ENCODE data around the gene SYNE1.

Gene SYNE1

DNA sequence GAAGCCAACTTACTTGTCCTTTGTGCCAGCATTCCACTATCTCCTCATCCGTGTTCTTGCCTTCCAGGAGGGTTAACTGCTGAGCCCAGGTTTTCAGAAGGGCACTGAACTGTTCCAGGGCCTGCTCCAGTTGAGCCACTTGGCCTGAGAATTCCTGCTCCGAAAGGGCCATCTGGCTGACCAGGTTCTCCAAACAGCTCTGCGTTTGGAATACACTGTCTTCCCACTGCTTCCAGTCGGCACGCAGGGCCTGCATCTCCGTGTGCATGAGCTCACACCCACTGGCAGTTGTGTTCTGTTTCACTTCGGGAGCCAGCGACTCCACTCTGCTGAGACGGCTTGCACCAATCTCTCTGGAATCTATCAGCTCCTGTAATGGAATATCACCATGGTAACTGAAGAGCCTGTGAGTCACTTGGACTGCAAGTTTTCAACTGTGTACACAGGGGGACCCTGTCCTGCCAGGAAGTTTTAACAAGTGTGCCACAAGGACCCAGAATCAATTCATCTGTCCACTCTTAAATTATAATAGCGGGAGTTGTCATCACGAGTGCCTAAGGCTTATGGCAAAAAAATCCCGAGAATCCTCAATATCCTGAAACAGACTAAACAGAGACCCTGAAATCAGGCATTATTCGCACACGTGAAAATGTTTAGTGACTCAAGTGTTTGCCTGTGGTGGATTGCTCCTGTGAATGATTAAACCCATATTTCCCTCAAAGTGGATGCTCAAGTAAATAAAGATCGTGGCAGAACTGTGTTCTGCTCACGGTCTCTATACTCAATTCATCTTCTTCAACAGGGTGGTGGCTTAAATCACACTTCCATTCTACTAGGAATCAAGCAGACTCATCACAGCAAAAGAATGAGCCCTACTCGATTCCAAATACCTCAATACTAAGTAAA, 255.9 kb downstream of the SYNE1 start:
- Histone ChIP-seq H2AFZ (peak overlapping the region; percentile 94), H3K36me3 (ENCODE audit: control insufficient read depth, insufficient read depth, low read length) (no peaks in the 10 kb centered on the region), H3K9ac (no peak overlapping the region), H3K4me1 (no peaks in the 10 kb centered on the region), H3K27me3 (ENCODE audit: control insufficient read depth, insufficient read depth, low read length) (no peaks in the 10 kb centered on the region), H3K27ac (peak overlapping the region; percentile 92), H3K4me3 (ENCODE audit: low read depth, low read length) (peak overlapping the region; percentile 42), H3K79me2 (no peaks in the 10 kb centered on the region), H3K4me2 (ENCODE audit: low read length) (peak overlapping the region; percentile 64), H3K9me3 (ENCODE audit: control insufficient read depth, low read length) (no peaks in the 10 kb centered on the region)
- TF ChIP-seq, protein P1, sequence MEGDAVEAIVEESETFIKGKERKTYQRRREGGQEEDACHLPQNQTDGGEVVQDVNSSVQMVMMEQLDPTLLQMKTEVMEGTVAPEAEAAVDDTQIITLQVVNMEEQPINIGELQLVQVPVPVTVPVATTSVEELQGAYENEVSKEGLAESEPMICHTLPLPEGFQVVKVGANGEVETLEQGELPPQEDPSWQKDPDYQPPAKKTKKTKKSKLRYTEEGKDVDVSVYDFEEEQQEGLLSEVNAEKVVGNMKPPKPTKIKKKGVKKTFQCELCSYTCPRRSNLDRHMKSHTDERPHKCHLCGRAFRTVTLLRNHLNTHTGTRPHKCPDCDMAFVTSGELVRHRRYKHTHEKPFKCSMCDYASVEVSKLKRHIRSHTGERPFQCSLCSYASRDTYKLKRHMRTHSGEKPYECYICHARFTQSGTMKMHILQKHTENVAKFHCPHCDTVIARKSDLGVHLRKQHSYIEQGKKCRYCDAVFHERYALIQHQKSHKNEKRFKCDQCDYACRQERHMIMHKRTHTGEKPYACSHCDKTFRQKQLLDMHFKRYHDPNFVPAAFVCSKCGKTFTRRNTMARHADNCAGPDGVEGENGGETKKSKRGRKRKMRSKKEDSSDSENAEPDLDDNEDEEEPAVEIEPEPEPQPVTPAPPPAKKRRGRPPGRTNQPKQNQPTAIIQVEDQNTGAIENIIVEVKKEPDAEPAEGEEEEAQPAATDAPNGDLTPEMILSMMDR (IDR thresholded peaks at IDR 0.05), result no peak

DNA sequence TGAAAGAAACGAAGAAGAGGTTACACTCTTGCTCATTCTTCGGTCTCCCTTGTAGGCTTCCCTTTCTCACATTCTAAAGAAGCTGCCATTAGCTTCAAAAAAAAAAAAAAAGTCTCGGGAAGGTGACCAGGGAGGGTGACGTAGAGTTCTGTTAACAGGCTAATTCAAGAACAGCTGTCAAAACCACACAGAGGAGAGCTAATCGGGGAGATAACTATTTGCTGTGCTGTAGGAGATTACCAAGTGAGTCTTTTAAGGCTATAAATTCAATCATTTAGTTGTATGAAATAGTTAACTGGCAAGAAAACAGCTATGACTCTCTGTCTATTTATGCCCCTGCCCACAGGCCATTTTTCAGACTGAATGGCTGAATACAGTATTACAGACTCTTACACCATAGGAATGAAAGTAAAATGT, 256.8 kb downstream of the SYNE1 start:
- Histone ChIP-seq H2AFZ (peak overlapping the region; percentile 94), H3K4me2 (ENCODE audit: low read length) (peak overlapping the region; percentile 64), H3K79me2 (no peaks in the 10 kb centered on the region), H3K27ac (peak overlapping the region; percentile 92), H3K9me3 (ENCODE audit: control insufficient read depth, low read length) (no peaks in the 10 kb centered on the region), H3K4me3 (ENCODE audit: low read depth, low read length) (peak overlapping the region; percentile 42), H3K36me3 (ENCODE audit: control insufficient read depth, insufficient read depth, low read length) (no peaks in the 10 kb centered on the region), H3K4me1 (no peaks in the 10 kb centered on the region), H3K27me3 (ENCODE audit: control insufficient read depth, insufficient read depth, low read length) (no peaks in the 10 kb centered on the region), H3K9ac (peak overlapping the region; percentile 1)
- TF ChIP-seq, protein P1 (IDR thresholded peaks at IDR 0.05), result no peak

DNA sequence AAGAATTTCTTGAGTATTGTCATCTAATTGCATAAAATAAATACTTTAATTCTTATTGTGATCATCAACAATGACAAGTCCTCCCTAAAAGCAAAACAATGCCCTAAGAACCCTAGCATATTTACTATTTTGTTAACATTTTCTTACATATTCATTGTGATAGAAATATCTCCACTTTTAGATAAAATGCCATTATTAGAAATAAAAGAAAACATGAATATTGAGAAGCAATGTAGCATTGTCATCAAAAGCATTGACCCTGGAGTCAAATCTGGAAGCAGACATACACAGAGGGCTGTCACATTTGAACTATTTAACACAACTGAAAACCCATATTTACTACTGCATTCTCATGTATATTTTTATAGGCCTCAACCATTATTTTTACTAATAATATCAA, 257.7 kb downstream of the SYNE1 start:
- peak overlapping the region; percentile 42 for H3K4me3 ChIP-seq (ENCODE audit: low read depth, low read length)
- no peak overlapping the region for H3K9ac ChIP-seq
- TF ChIP-seq, protein P1 (IDR thresholded peaks at IDR 0.05), result no peak
- no peaks in the 10 kb centered on the region for H3K4me1 ChIP-seq
- H3K27me3 ChIP-seq (ENCODE audit: control insufficient read depth, insufficient read depth, low read length), result no peaks in the 10 kb centered on the region
- H3K36me3 ChIP-seq (ENCODE audit: control insufficient read depth, insufficient read depth, low read length), result no peaks in the 10 kb centered on the region
- H3K27ac ChIP-seq, result peak overlapping the region; percentile 92
- no peak overlapping the region for H2AFZ ChIP-seq
- no peak overlapping the region for H3K4me2 ChIP-seq (ENCODE audit: low read length)
- no peaks in the 10 kb centered on the region for H3K9me3 ChIP-seq (ENCODE audit: control insufficient read depth, low read length)
- H3K79me2 ChIP-seq, result no peaks in the 10 kb centered on the region

DNA sequence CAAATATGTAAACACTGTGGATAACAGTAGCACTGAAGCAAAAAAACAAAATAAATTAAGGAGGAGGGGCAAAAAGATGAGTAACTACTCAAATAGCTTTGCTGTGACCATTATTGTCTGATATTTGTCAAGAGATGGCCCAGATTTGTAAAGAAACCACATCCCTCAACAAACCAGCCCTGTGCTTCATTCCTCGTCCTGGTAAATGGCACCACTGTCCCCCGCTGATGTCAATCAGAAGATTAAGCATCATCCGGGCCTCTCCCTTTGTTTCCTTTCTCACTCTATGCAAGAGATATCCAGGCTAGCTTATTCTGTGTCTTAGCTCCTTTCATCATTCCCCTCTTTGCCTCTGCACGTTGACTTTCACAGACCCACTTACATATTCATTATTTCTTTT, 259.0 kb downstream of the SYNE1 start:
- Histone ChIP-seq H2AFZ (peak overlapping the region; percentile 9), H3K27ac (no peak overlapping the region), H3K79me2 (no peaks in the 10 kb centered on the region), H3K36me3 (ENCODE audit: control insufficient read depth, insufficient read depth, low read length) (no peaks in the 10 kb centered on the region), H3K27me3 (ENCODE audit: control insufficient read depth, insufficient read depth, low read length) (no peaks in the 10 kb centered on the region), H3K4me3 (ENCODE audit: low read depth, low read length) (no peak overlapping the region), H3K9ac (no peak overlapping the region), H3K4me1 (no peaks in the 10 kb centered on the region), H3K4me2 (ENCODE audit: low read length) (no peak overlapping the region), H3K9me3 (ENCODE audit: control insufficient read depth, low read length) (no peaks in the 10 kb centered on the region)
- TF ChIP-seq, protein P1 (IDR thresholded peaks at IDR 0.05), result no peak
